A549 (cell line): Measurements from ENCODE around the gene ABHD6.

Experiments used
- BHLHE40 ChIP-seq: IDR thresholded peaks from 2 replicates; pipeline ENCODE4 v1.6.1; 2012; ENCODE audit warnings: low read depth, low read length, inconsistent platforms
- CEBPB ChIP-seq, 2 experiments: fragments of >200 bp in 1 of 2; sonication (Bioruptor Twin) in 1 of 2; formaldehyde crosslinking in 1 of 2; IDR thresholded peaks; 2 replicates each; pipeline ENCODE4 v1.6.1; 2012 to 2016
- FOSL2 ChIP-seq, 2 experiments: fragments of 450-650 bp in 1 of 2; fragments of >200 bp in 1 of 2; sonication (Bioruptor Twin) in 1 of 2; formaldehyde crosslinking; IDR thresholded peaks; 2 replicates each; pipeline versions ENCODE4 v1.5.0 to v1.6.1; 2016 to 2020; ENCODE audit warnings: mild to moderate bottlenecking in 1 of 2, moderate library complexity in 1 of 2
- HOXB13 ChIP-seq: fragments of 250-450 bp; sonication (Bioruptor Pico); IDR thresholded peaks from 2 replicates; pipeline ENCODE4 v1.5.0; 2020; ENCODE audit warnings: low read depth, mild to moderate bottlenecking, moderate library complexity
- KDM5A ChIP-seq: fragments of 200-600 bp; sonication (generic); IDR thresholded peaks from 2 replicates; pipeline ENCODE4 v1.6.1; 2016; ENCODE audit warnings: antibody characterized with exemption, mild to moderate bottlenecking
- MAX ChIP-seq: IDR thresholded peaks from 2 replicates; pipeline ENCODE4 v1.6.1; 2012
- POLR2A ChIP-seq: IDR thresholded peaks from 2 replicates; pipeline ENCODE4 v1.6.1; 2012; ENCODE audit warnings: mild to moderate bottlenecking, low read length
- POLR2AphosphoS2 ChIP-seq: conservative IDR thresholded peaks from 2 replicates; pipeline ENCODE4 v1.6.1; 2012; ENCODE audit warnings: low read length, improper control_type of control experiment, inconsistent platforms
- RAD21 ChIP-seq, 2 experiments: fragments of >200 bp in 1 of 2; sonication (Bioruptor Twin) in 1 of 2; formaldehyde crosslinking in 1 of 2; IDR thresholded peaks in 1 of 2; conservative IDR thresholded peaks in 1 of 2; 2 replicates in 1 of 2; 3 replicates in 1 of 2; pipeline ENCODE4 v1.6.1; 2012 to 2018; ENCODE audit warnings: inconsistent platforms in 1 of 2
- RARB ChIP-seq: fragments of 250-450 bp; sonication (Bioruptor Pico); IDR thresholded peaks from 2 replicates; pipeline ENCODE4 v1.8.0; 2021; ENCODE audit warnings: mild to moderate bottlenecking, moderate library complexity
- RCOR1 ChIP-seq: fragments of 150-350 bp; IDR thresholded peaks from 2 replicates; pipeline ENCODE4 v1.6.1; 2014; ENCODE audit warnings: antibody characterized with exemption, low read length, low read depth
- RFX5 ChIP-seq: fragments of 450-650 bp; IDR thresholded peaks from 2 replicates; pipeline ENCODE4 v1.7.1; 2014; ENCODE audit warnings: antibody characterized with exemption, mild to moderate bottlenecking, moderate library complexity
- USF2 ChIP-seq: fragments of 450-650 bp; IDR thresholded peaks from 2 replicates; pipeline ENCODE4 v1.6.1; 2014; ENCODE audit warnings: antibody characterized with exemption
- TF ChIP-seq, protein P1 (sequence below): fragments of >200 bp; sonication (Bioruptor Twin); formaldehyde crosslinking; IDR thresholded peaks from 3 replicates; pipeline ENCODE4 v1.5.1; 2016

DNA sequence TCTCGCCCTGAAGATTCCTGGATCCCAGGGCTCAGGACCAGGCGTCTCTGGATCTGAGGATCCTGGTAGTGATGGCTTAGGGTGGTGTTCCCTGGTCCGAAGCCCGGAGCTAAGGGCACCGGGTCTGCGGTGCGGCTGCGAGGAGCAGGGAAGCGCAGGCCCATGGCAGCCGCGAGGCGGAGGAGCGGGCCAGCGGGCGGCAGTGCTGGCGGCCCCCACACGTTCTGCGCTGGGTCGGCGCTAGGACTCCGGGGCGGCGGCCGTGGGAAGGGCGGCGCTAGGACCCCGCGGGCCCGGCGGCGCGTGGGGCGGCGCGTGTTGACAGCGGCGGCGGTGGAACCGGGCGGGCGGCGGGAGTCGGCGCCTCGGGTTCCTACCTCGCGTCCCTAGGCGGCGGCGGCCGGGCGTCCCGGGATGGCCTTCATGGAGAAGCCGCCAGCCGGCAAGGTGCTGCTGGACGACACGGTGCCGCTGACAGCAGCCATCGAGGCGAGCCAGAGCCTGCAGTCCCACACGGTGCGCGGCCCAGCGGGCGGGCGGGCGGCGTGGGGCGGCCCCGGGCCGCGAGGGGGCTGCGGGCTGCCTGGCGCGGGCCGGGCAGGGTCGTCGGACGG, 95.1 kb downstream of the ABHD6 start, which contains the start of gene PXK:
- no peak for TF ChIP-seq HOXB13 (CRISPR knock-in tag)
- TF ChIP-seq KDM5A: no peak
- no peak for TF ChIP-seq CEBPB (IDR thresholded peaks at IDR 0.05)
- TF ChIP-seq, protein P1, sequence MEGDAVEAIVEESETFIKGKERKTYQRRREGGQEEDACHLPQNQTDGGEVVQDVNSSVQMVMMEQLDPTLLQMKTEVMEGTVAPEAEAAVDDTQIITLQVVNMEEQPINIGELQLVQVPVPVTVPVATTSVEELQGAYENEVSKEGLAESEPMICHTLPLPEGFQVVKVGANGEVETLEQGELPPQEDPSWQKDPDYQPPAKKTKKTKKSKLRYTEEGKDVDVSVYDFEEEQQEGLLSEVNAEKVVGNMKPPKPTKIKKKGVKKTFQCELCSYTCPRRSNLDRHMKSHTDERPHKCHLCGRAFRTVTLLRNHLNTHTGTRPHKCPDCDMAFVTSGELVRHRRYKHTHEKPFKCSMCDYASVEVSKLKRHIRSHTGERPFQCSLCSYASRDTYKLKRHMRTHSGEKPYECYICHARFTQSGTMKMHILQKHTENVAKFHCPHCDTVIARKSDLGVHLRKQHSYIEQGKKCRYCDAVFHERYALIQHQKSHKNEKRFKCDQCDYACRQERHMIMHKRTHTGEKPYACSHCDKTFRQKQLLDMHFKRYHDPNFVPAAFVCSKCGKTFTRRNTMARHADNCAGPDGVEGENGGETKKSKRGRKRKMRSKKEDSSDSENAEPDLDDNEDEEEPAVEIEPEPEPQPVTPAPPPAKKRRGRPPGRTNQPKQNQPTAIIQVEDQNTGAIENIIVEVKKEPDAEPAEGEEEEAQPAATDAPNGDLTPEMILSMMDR: 0 out of 3 replicates have a peak, but pooled peaks have one; percentile 8
- TF ChIP-seq POLR2AphosphoS2: no peak
- peak; percentile 84 for TF ChIP-seq MAX
- no peak for TF ChIP-seq FOSL2 (IDR thresholded peaks at IDR 0.05)
- TF ChIP-seq FOSL2 (CRISPR knock-in tag; IDR thresholded peaks at IDR 0.05): no peak
- no peak for TF ChIP-seq BHLHE40
- no peak for TF ChIP-seq RARB
- peak; percentile 23; the same call in 1 of the 2 replicates for TF ChIP-seq POLR2A
- TF ChIP-seq USF2: no peak
- TF ChIP-seq RFX5: no peak
- TF ChIP-seq RAD21 (conservative IDR thresholded peaks at IDR 0.05 in 1 of 2, IDR thresholded peaks at IDR 0.05 in 1 of 2): no peak; a peak in 2 of 5 replicates
- TF ChIP-seq RCOR1: no peak
